Measurements from ENCODE around the gene SLBP. TPM values are rescaled to one million over a fixed set of nuclear protein-coding genes. Genes with fewer than 3 reads are reported as not detected.

The SLBP gene
- total RNA-seq, 2 donors from 2014 or later: 52.1 to 60.7 TPM

- Mint-ChIP-seq H3K27me3 (ENCODE audit: insufficient read depth) (peaks cover 18% of the 10 kb centered on the region), H3K4me3 (no peak overlapping the region), H3K27ac (no peak overlapping the region), H3K9me3 (no peaks in the 10 kb centered on the region), H3K36me3 (ENCODE audit: low read depth) (peaks cover 21% of the 10 kb centered on the region), H3K4me1 (peaks cover 5% of the 10 kb centered on the region)
- 81 to 84% methylated on average over 5 to 7 of the region's 7 CpGs for WGBS, 2 experiments (ENCODE audit: insufficient coverage in 1 of 2, insufficient read length in 1 of 2)
- Histone ChIP-seq H3K9me3 (ENCODE audit: control insufficient read depth, low read length) (no peaks in the 10 kb centered on the region), H3K9ac (ENCODE audit: extremely low read depth, low read length, poor library complexity, severe bottlenecking) (no peak overlapping the region), H3K4me3 (ENCODE audit: low read length) (no peak overlapping the region), H3K27ac (ENCODE audit: low read depth, low read length) (no peak overlapping the region), H3K36me3 (ENCODE audit: control insufficient read depth, insufficient read depth, low read length) (peaks cover 17% of the 10 kb centered on the region), H3K27me3 (ENCODE audit: control insufficient read depth, insufficient read depth, low read length, poor library complexity, severe bottlenecking) (peaks cover 17% of the 10 kb centered on the region), H3K4me1 (ENCODE audit: control insufficient read depth, insufficient read depth, low read length) (no peaks in the 10 kb centered on the region)
- peak; percentile 47 for DNase-seq
- TF ChIP-seq, protein P1, sequence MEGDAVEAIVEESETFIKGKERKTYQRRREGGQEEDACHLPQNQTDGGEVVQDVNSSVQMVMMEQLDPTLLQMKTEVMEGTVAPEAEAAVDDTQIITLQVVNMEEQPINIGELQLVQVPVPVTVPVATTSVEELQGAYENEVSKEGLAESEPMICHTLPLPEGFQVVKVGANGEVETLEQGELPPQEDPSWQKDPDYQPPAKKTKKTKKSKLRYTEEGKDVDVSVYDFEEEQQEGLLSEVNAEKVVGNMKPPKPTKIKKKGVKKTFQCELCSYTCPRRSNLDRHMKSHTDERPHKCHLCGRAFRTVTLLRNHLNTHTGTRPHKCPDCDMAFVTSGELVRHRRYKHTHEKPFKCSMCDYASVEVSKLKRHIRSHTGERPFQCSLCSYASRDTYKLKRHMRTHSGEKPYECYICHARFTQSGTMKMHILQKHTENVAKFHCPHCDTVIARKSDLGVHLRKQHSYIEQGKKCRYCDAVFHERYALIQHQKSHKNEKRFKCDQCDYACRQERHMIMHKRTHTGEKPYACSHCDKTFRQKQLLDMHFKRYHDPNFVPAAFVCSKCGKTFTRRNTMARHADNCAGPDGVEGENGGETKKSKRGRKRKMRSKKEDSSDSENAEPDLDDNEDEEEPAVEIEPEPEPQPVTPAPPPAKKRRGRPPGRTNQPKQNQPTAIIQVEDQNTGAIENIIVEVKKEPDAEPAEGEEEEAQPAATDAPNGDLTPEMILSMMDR (conservative IDR thresholded peaks at IDR 0.05): no peak
Observed at GRCh38 chr4:1686440-1687036, 25.6 kb downstream of the SLBP start.

DNA sequence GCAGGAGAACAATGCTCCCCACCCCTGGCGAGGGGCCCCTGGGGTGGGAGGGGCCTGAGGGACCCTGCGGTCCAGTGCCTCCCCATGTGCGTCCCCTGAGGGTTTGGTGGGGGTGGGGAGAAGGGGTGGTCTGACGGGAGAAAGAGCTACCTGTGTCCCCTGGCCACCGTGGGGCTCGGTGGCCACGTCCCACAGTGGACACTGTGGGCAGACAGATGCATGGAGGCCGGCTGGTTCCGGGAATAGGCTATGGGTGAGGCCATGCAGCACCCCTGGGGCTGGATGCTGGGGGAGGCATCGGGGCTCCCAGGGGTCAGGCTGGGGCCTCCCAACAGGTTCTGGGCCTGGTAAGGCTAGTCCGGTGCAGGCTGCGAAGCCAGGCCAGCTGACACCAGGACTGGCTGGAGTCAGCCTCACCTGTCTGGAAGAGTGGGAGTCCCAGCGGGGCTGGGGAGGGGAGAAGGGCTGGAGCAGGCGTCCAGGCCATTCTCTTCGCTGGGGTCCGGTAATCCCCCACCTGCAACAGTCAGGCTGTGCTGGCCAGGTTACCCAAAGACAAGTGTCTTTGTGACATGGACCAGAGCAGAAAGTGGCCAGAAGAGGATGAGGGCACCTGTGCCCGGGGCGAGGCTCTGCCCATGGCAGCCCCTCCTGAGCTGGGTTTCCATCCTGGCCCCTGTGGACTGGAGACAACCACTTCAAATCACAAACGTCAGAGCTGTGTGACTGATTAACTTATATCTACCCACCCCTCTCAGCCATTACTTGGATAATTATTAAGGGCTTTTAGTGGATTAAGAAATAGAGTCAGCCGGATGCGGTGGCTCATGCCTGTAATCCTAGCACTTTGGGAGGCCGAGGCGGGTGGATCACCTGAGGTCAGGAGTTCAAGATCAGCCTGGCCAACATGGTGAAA lies 26.6 kb downstream of the SLBP start:
- no peak overlapping the region for H3K4me3 ChIP-seq (ENCODE audit: low read length)
- peak; percentile 54 for DNase-seq
- H3K9me3 Mint-ChIP-seq: no peaks in the 10 kb centered on the region
- peaks cover 5% of the 10 kb centered on the region for H3K4me1 Mint-ChIP-seq
- H3K27ac ChIP-seq (ENCODE audit: low read depth, low read length): no peak overlapping the region
- no peak overlapping the region for H3K9ac ChIP-seq (ENCODE audit: extremely low read depth, low read length, poor library complexity, severe bottlenecking)
- peaks cover 7% of the 10 kb centered on the region for H3K36me3 ChIP-seq (ENCODE audit: control insufficient read depth, insufficient read depth, low read length)
- no peak overlapping the region for H3K27ac Mint-ChIP-seq
- H3K9me3 ChIP-seq (ENCODE audit: control insufficient read depth, low read length): no peaks in the 10 kb centered on the region
- no peak overlapping the region for H3K4me3 Mint-ChIP-seq
- H3K36me3 Mint-ChIP-seq (ENCODE audit: low read depth): peaks cover 11% of the 10 kb centered on the region
- no peaks in the 10 kb centered on the region for H3K4me1 ChIP-seq (ENCODE audit: control insufficient read depth, insufficient read depth, low read length)
- 95% methylated on average over 10 to 23 of the region's 23 CpGs for WGBS, 2 experiments (ENCODE audit: insufficient coverage in 1 of 2, insufficient read length in 1 of 2)
- peaks cover 17% of the 10 kb centered on the region for H3K27me3 ChIP-seq (ENCODE audit: control insufficient read depth, insufficient read depth, low read length, poor library complexity, severe bottlenecking)
- TF ChIP-seq, protein P1 (conservative IDR thresholded peaks at IDR 0.05): no peak
- H3K27me3 Mint-ChIP-seq (ENCODE audit: insufficient read depth): peaks cover 24% of the 10 kb centered on the region

GRCh38 chr4:1684506-1685234 lies 27.4 kb downstream of the SLBP start:
- Mint-ChIP-seq H3K27me3 (ENCODE audit: insufficient read depth) (peaks cover 24% of the 10 kb centered on the region), H3K4me1 (peaks cover 5% of the 10 kb centered on the region), H3K9me3 (no peaks in the 10 kb centered on the region), H3K36me3 (ENCODE audit: low read depth) (peaks cover 6% of the 10 kb centered on the region), H3K27ac (no peak overlapping the region), H3K4me3 (peak overlapping the region; percentile 43)
- WGBS, 2 experiments (ENCODE audit: insufficient coverage in 1 of 2, insufficient read length in 1 of 2): 48 to 76% methylated on average over 31 to 66 of the region's 66 CpGs
- no peak overlapping the region for H3K4me3 ChIP-seq (ENCODE audit: low read length)
- no peaks in the 10 kb centered on the region for H3K4me1 ChIP-seq (ENCODE audit: control insufficient read depth, insufficient read depth, low read length)
- H3K36me3 ChIP-seq (ENCODE audit: control insufficient read depth, insufficient read depth, low read length): peaks cover 1% of the 10 kb centered on the region
- no peak overlapping the region for H3K27ac ChIP-seq (ENCODE audit: low read depth, low read length)
- DNase-seq: peak; percentile 98
- no peak overlapping the region for H3K9ac ChIP-seq (ENCODE audit: extremely low read depth, low read length, poor library complexity, severe bottlenecking)
- TF ChIP-seq, protein P1 (conservative IDR thresholded peaks at IDR 0.05): no peak
- peaks cover 17% of the 10 kb centered on the region for H3K27me3 ChIP-seq (ENCODE audit: control insufficient read depth, insufficient read depth, low read length, poor library complexity, severe bottlenecking)
- H3K9me3 ChIP-seq (ENCODE audit: control insufficient read depth, low read length): no peaks in the 10 kb centered on the region
